ENCODE data around the gene STH.

Gene STH

GRCh38 chr17:46007461-46007965 lies 8.5 kb downstream of the STH start:
- TF ChIP-seq CTCF (IDR thresholded peaks at IDR 0.05; ENCODE audit: low read length) (no peak), EZH2 (IDR thresholded peaks at IDR 0.05; ENCODE audit: borderline replicate concordance, low read length) (no peak)
- Histone ChIP-seq H3K9ac (ENCODE audit: low read length) (no peak overlapping the region), H4K20me1 (ENCODE audit: insufficient read depth, low read length) (no peaks in the 10 kb centered on the region), H3K4me3 (ENCODE audit: low read depth, low read length, poor library complexity, severe bottlenecking) (no peak overlapping the region), H3F3A (ENCODE audit: insufficient read depth, low read length) (no peaks in the 10 kb centered on the region), H2AFZ (ENCODE audit: low read length) (no peak overlapping the region), H3K9me2 (ENCODE audit: low read depth, low read length) (no peaks in the 10 kb centered on the region), H3K27ac (ENCODE audit: low read depth, low read length, poor library complexity, severe bottlenecking) (no peak overlapping the region), H3K9me3 (ENCODE audit: low read length) (peaks cover 4% of the 10 kb centered on the region; the same call in 1 of the 2 replicates), H3K36me3 (ENCODE audit: insufficient read depth, low read length) (no peaks in the 10 kb centered on the region), H3K4me2 (ENCODE audit: low read length) (no peak overlapping the region), H3K27me3 (ENCODE audit: insufficient read depth, low read length) (peaks cover 4% of the 10 kb centered on the region; the same call in 1 of the 2 replicates), H3K4me1 (ENCODE audit: insufficient read depth, low read length, severe bottlenecking) (peaks cover 11% of the 10 kb centered on the region), H3K79me2 (ENCODE audit: insufficient read depth, low read length) (no peaks in the 10 kb centered on the region)

GRCh38 chr17:46008591-46008990 lies 9.5 kb downstream of the STH start:
- Histone ChIP-seq H3K27ac (ENCODE audit: low read depth, low read length, poor library complexity, severe bottlenecking) (no peak overlapping the region), H3K9me2 (ENCODE audit: low read depth, low read length) (no peaks in the 10 kb centered on the region), H3K9ac (ENCODE audit: low read length) (no peak overlapping the region), H4K20me1 (ENCODE audit: insufficient read depth, low read length) (no peaks in the 10 kb centered on the region), H3K27me3 (ENCODE audit: insufficient read depth, low read length) (peaks cover 4% of the 10 kb centered on the region; the same call in 1 of the 2 replicates), H3K79me2 (ENCODE audit: insufficient read depth, low read length) (no peaks in the 10 kb centered on the region), H3F3A (ENCODE audit: insufficient read depth, low read length) (no peaks in the 10 kb centered on the region), H3K4me1 (ENCODE audit: insufficient read depth, low read length, severe bottlenecking) (peaks cover 11% of the 10 kb centered on the region), H3K4me3 (ENCODE audit: low read depth, low read length, poor library complexity, severe bottlenecking) (no peak overlapping the region), H3K4me2 (ENCODE audit: low read length) (no peak overlapping the region), H3K36me3 (ENCODE audit: insufficient read depth, low read length) (no peaks in the 10 kb centered on the region), H2AFZ (ENCODE audit: low read length) (no peak overlapping the region), H3K9me3 (ENCODE audit: low read length) (peaks cover 4% of the 10 kb centered on the region; the same call in 1 of the 2 replicates)
- TF ChIP-seq EZH2 (IDR thresholded peaks at IDR 0.05; ENCODE audit: borderline replicate concordance, low read length) (no peak), CTCF (IDR thresholded peaks at IDR 0.05; ENCODE audit: low read length) (no peak)

- no peaks in the 10 kb centered on the region for H3K9me2 ChIP-seq (ENCODE audit: low read depth, low read length)
- H3K4me2 ChIP-seq (ENCODE audit: low read length): peak overlapping the region; percentile 57
- peaks cover 7% of the 10 kb centered on the region; the same call in 1 of the 2 replicates for H3K27me3 ChIP-seq (ENCODE audit: insufficient read depth, low read length)
Measured at GRCh38 chr17:46009681-46010596, 10.9 kb downstream of the STH start.

More at GRCh38 chr17:46009681-46010596, 10.9 kb downstream of the STH start:
- H3K9me3 ChIP-seq (ENCODE audit: low read length): peaks cover 4% of the 10 kb centered on the region; the same call in 1 of the 2 replicates
- H3K4me3 ChIP-seq (ENCODE audit: low read depth, low read length, poor library complexity, severe bottlenecking): peak overlapping the region; percentile 41
- H3K27ac ChIP-seq (ENCODE audit: low read depth, low read length, poor library complexity, severe bottlenecking): no peak overlapping the region
- no peaks in the 10 kb centered on the region for H4K20me1 ChIP-seq (ENCODE audit: insufficient read depth, low read length)
- H3K4me1 ChIP-seq (ENCODE audit: insufficient read depth, low read length, severe bottlenecking): peaks cover 11% of the 10 kb centered on the region
- no peak overlapping the region for H2AFZ ChIP-seq (ENCODE audit: low read length)
- no peaks in the 10 kb centered on the region for H3K36me3 ChIP-seq (ENCODE audit: insufficient read depth, low read length)
- H3K79me2 ChIP-seq (ENCODE audit: insufficient read depth, low read length): no peaks in the 10 kb centered on the region
- TF ChIP-seq CTCF (IDR thresholded peaks at IDR 0.05; ENCODE audit: low read length) (no peak), EZH2 (IDR thresholded peaks at IDR 0.05; ENCODE audit: borderline replicate concordance, low read length) (no peak)
- no peaks in the 10 kb centered on the region for H3F3A ChIP-seq (ENCODE audit: insufficient read depth, low read length)
- no peak overlapping the region for H3K9ac ChIP-seq (ENCODE audit: low read length)

Measured in OCI-LY1 (cell line).